Measurements from ENCODE around the gene USP21. TPM values are rescaled to one million over a fixed set of nuclear protein-coding genes. Genes with fewer than 3 reads are reported as not detected.

USP21 gene
- polyA plus RNA-seq, 1 of the 3 experiments (the other 2 are of a cell fraction): 26.8 TPM

GRCh38 chr1:161165742-161166668, 6.7 kb downstream of the USP21 start, which contains the start of gene PPOX (continued):
- TF ChIP-seq IRF3 (IDR thresholded peaks at IDR 0.05; ENCODE audit: low read depth, low read length): 0 out of 2 replicates have a peak, but pooled peaks have one; percentile 24
- 0 out of 2 replicates have a peak, but pooled peaks have one; percentile 6 for TF ChIP-seq REST (IDR thresholded peaks at IDR 0.05; ENCODE audit: low read depth, low read length)

GRCh38 chr1:161166669-161167548, 7.6 kb downstream of the USP21 start:
- WGBS (ENCODE audit: low lambda C conversion rate): 14% methylated on average over 32 of the region's 33 CpGs
- Histone ChIP-seq H2AFZ (ENCODE audit: low read depth) (peak overlapping the region; percentile 71), H3F3A (replicated peaks; ENCODE audit: insufficient read depth) (peaks cover 14% of the 10 kb centered on the region), H3K4me2 (peak overlapping the region; percentile 98), H3K9ac (peak overlapping the region; percentile 76), H3K4me3 (ENCODE audit: low read depth in 2 of 2, low read length in 1 of 2) (peak overlapping the region; percentile 80 to 90), H3K79me2 (ENCODE audit: insufficient read depth) (peaks cover 5% of the 10 kb centered on the region; the same call in 1 of the 2 replicates), H3K27me3 (ENCODE audit: insufficient read depth) (no peaks in the 10 kb centered on the region), H4K20me1 (ENCODE audit: insufficient read depth) (no peaks in the 10 kb centered on the region), H3K9me2 (no peaks in the 10 kb centered on the region), H3K9me3 (no peaks in the 10 kb centered on the region), H3K27ac (ENCODE audit: low read depth in 2 of 2, low read length in 1 of 2) (peak overlapping the region; percentile 86 to 88), H3K36me3 (replicated peaks in 1 of 2; ENCODE audit: control insufficient read depth in 1 of 2, insufficient read depth in 2 of 2, low read length in 1 of 2) (peaks cover 21 to 59% of the 10 kb centered on the region in 2 experiments), H3K4me1 (ENCODE audit: control insufficient read depth in 1 of 2, insufficient read depth in 2 of 2, low read depth in 1 of 2, low read length in 1 of 2) (peaks cover 0 to 20% of the 10 kb centered on the region in 2 experiments; a peak in 1 of 4 replicates)
- peak; percentile 61 for DNase-seq
- ChIA-PET CTCF (interaction anchor here (0.7 to 2.9 kb wide), 16 partner anchors 8 to 915 kb away, joined by 3 to 29 read pairs (median 6); partner anchors contain the start of genes ADAMTS4, B4GALT3, KLHDC9 and NDUFS2), POLR2A (interaction anchor here (1.0 to 1.4 kb wide), 4 partner anchors 10 to 122 kb away, joined by 3 to 11 read pairs (median 5); partner anchors contain the start of genes B4GALT3 and USF1)
- TF ChIP-seq TAF1 (IDR thresholded peaks at IDR 0.05; ENCODE audit: borderline replicate concordance, low read depth, low read length) (no peak), NFIC (IDR thresholded peaks at IDR 0.05; ENCODE audit: borderline replicate concordance) (no peak), USF1 (IDR thresholded peaks at IDR 0.05; ENCODE audit: borderline replicate concordance, low read depth) (no peak), EZH2phosphoT487 (IDR thresholded peaks at IDR 0.05; ENCODE audit: borderline replicate concordance, low read depth) (no peak), MXI1 (IDR thresholded peaks at IDR 0.05; ENCODE audit: low read depth, low read length) (no peak), RXRA (IDR thresholded peaks at IDR 0.05; ENCODE audit: borderline replicate concordance, low read depth) (no peak)

Data from SK-N-SH (cell line).